ENCODE results near the gene TUBB6. TPM values are rescaled to one million over a fixed set of nuclear protein-coding genes. Genes with fewer than 3 reads are reported as not detected.

The TUBB6 gene
- 187 to 204 TPM (median 189 TPM) in 5 replicates for total RNA-seq (2022; extraction: Qiagen RNA extraction)

DNA sequence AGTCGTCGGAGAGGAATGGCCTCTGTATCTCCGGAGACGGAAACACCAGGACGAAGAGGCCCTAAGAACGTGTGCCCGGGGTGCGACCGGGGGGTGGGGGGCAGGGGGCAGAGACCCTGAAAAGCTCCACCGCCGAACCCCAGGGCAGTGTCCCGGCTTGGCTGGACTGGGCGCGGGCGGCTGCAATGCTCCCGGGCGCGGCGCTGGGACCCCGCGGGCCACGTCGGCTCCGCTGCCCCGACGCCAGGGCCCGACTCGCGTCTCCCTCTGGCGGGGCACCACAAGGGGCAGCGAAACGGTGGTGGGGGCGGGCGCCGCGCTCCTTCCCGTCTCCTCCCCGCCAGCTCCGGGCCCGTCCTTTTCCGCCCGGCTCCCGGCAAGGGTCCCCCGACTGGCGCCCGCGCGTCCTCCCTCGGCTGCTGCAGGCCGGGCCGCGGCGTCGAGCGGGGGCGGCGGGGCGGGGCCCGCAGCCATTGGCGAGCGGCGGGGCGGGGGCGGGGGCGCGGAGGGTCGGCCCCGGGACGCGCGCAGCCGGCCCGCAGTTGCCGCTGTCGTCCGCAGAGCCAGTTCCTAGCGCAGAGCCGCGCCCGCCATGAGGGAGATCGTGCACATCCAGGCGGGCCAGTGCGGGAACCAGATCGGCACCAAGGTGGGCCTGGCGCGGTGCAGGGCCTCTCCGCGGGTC, at the start of gene TUBB6:
TUBB6 (plus strand) TSS at position 541 of the 685 bp plus-strand sequence; CDS start at position 593, 52 bp downstream.

Other genes starting within 250 kb of the TUBB6 start
- not detected in 5 replicates for gene ANKRD62, start 214.4 kb upstream of the TUBB6 start, total RNA-seq (2022; extraction: Qiagen RNA extraction)
- not detected in 5 replicates for gene CIDEA, start 53.9 kb upstream of the TUBB6 start, total RNA-seq (2022; extraction: Qiagen RNA extraction)
- 36.4 to 45.2 TPM (median 37.0 TPM) in 5 replicates for gene AFG3L2, start 69.0 kb downstream of the TUBB6 start, total RNA-seq (2022; extraction: Qiagen RNA extraction)
- 5.5 to 9.5 TPM (median 7.8 TPM) in 5 replicates for gene PRELID3A, start 99.7 kb downstream of the TUBB6 start, total RNA-seq (2022; extraction: Qiagen RNA extraction)